ENCODE results near the gene RNF17. TPM values are rescaled to one million over a fixed set of nuclear protein-coding genes. Genes with fewer than 3 reads are reported as not detected.

Gene RNF17
- total RNA-seq, 1 experiment from 2014 or later: 0.14 TPM

- Histone ChIP-seq H3K27me3 (replicated peaks; ENCODE audit: control insufficient read depth, insufficient read depth, low read length) (no peaks in the 10 kb centered on the region), H3K4me1 (no peaks in the 10 kb centered on the region), H3K9me3 (peaks cover 8% of the 10 kb centered on the region; the same call in 1 of the 2 replicates), H3K4me3 (ENCODE audit: low read depth, low read length) (no peak overlapping the region), H3K36me3 (ENCODE audit: control insufficient read depth, insufficient read depth, low read length) (no peaks in the 10 kb centered on the region)
- TF ChIP-seq, protein P1, sequence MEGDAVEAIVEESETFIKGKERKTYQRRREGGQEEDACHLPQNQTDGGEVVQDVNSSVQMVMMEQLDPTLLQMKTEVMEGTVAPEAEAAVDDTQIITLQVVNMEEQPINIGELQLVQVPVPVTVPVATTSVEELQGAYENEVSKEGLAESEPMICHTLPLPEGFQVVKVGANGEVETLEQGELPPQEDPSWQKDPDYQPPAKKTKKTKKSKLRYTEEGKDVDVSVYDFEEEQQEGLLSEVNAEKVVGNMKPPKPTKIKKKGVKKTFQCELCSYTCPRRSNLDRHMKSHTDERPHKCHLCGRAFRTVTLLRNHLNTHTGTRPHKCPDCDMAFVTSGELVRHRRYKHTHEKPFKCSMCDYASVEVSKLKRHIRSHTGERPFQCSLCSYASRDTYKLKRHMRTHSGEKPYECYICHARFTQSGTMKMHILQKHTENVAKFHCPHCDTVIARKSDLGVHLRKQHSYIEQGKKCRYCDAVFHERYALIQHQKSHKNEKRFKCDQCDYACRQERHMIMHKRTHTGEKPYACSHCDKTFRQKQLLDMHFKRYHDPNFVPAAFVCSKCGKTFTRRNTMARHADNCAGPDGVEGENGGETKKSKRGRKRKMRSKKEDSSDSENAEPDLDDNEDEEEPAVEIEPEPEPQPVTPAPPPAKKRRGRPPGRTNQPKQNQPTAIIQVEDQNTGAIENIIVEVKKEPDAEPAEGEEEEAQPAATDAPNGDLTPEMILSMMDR (IDR thresholded peaks at IDR 0.05; ENCODE audit: insufficient read depth in 1 of 2, low read depth in 1 of 2, low read length in 1 of 2, severe bottlenecking in 1 of 2, unreplicated experiment in 1 of 2): no peak
- DNase-seq: no peak
- Mint-ChIP-seq H3K27me3 (ENCODE audit: insufficient read depth, unreplicated experiment) (peaks cover 23% of the 10 kb centered on the region), H3K9me3 (ENCODE audit: unreplicated experiment) (peaks cover 19% of the 10 kb centered on the region), H3K4me3 (ENCODE audit: unreplicated experiment) (no peak overlapping the region), H3K36me3 (ENCODE audit: insufficient read depth, unreplicated experiment) (no peaks in the 10 kb centered on the region), H3K4me1 (ENCODE audit: low read depth, unreplicated experiment) (no peaks in the 10 kb centered on the region), H3K27ac (ENCODE audit: unreplicated experiment) (no peak overlapping the region)
- ChIA-PET CTCF (no interaction called here), POLR2A (no interaction called here)
- intact Hi-C loops (cut with micrococcal nuclease; ENCODE audit: unreplicated experiment): no loop called here
- BruUV-seq (replicated peaks): no TSS peak
Measured at GRCh38 chr13:24788538-24788937, 24.6 kb downstream of the RNF17 start.

DNA sequence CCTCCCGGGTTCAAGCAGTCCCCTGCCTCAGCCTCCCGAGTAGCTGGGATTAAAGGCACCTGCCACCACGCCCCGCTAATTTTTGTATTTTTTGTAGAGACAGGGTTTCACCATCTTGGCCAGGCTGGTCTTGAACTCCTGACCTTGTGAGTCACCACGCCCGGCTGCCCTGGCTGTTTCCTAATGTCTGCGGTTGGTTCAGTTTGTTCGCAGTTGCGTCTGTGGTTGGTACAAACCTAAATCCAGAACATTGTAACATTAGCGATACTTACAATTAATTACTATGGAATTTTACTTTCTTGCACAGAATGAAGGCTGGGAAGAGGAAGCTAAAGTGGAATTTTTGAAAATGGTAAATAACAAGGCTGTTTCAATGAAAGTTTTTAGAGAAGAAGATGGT is 38.1 kb downstream of the RNF17 start:
- no peaks in the 10 kb centered on the region for H3K9me3 ChIP-seq
- CTCF ChIA-PET: no interaction called here
- H3K4me3 ChIP-seq (ENCODE audit: low read depth, low read length): no peak overlapping the region
- TF ChIP-seq, protein P1 (IDR thresholded peaks at IDR 0.05; ENCODE audit: insufficient read depth in 1 of 2, low read depth in 1 of 2, low read length in 1 of 2, severe bottlenecking in 1 of 2, unreplicated experiment in 1 of 2): no peak
- H3K4me1 ChIP-seq: no peaks in the 10 kb centered on the region
- POLR2A ChIA-PET: no interaction called here
- H3K27ac Mint-ChIP-seq (ENCODE audit: unreplicated experiment): no peak overlapping the region
- peaks cover 17% of the 10 kb centered on the region for H3K27me3 Mint-ChIP-seq (ENCODE audit: insufficient read depth, unreplicated experiment)
- BruUV-seq (replicated peaks): no TSS peak
- H3K4me3 Mint-ChIP-seq (ENCODE audit: unreplicated experiment): no peak overlapping the region
- H3K36me3 ChIP-seq (ENCODE audit: control insufficient read depth, insufficient read depth, low read length): no peaks in the 10 kb centered on the region
- H3K27me3 ChIP-seq (replicated peaks; ENCODE audit: control insufficient read depth, insufficient read depth, low read length): no peaks in the 10 kb centered on the region; the same call in 1 of the 2 replicates
- intact Hi-C loops (cut with micrococcal nuclease; ENCODE audit: unreplicated experiment): no loop called here
- H3K36me3 Mint-ChIP-seq (ENCODE audit: insufficient read depth, unreplicated experiment): no peaks in the 10 kb centered on the region
- DNase-seq: no peak
- no peaks in the 10 kb centered on the region for H3K4me1 Mint-ChIP-seq (ENCODE audit: low read depth, unreplicated experiment)
- no peaks in the 10 kb centered on the region for H3K9me3 Mint-ChIP-seq (ENCODE audit: unreplicated experiment)

DNA sequence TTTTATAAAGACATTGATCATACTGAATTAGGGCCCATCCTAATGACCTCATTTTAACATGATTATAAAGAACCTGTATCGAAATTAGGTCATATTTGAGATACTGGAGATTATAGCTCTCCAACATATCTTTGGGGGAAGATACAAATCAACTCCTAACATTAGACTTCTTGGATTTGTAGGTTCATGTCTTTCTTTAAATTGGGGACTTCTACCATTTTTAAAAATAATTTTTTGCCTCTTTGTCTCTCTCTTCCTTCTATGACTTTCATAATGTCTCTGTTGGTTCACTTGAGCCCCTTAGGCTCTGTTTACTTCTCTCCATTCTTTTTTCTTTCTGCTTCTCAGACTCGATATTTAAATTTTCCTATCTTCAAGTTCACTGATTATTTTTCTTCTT is 57.2 kb downstream of the RNF17 start:
- BruUV-seq (replicated peaks): no TSS peak
- ChIA-PET CTCF (interaction anchor here (0.7 kb wide), 1 partner anchor 174 kb away, joined by 3 read pairs; no protein-coding TSS in a partner anchor), POLR2A (no interaction called here)
- H3K27me3 Mint-ChIP-seq (ENCODE audit: insufficient read depth, unreplicated experiment): peaks cover 11% of the 10 kb centered on the region
- Histone ChIP-seq H3K9me3 (peaks cover 10% of the 10 kb centered on the region; the same call in 1 of the 2 replicates), H3K36me3 (ENCODE audit: control insufficient read depth, insufficient read depth, low read length) (no peaks in the 10 kb centered on the region), H3K27me3 (replicated peaks; ENCODE audit: control insufficient read depth, insufficient read depth, low read length) (no peaks in the 10 kb centered on the region), H3K4me1 (peaks cover 5% of the 10 kb centered on the region; the same call in 1 of the 2 replicates), H3K4me3 (ENCODE audit: low read depth, low read length) (no peak overlapping the region)
- no peaks in the 10 kb centered on the region for H3K9me3 Mint-ChIP-seq (ENCODE audit: unreplicated experiment)
- no peak for DNase-seq
- no peak overlapping the region for H3K27ac Mint-ChIP-seq (ENCODE audit: unreplicated experiment)
- intact Hi-C loops (cut with micrococcal nuclease; ENCODE audit: unreplicated experiment): no loop called here
- H3K4me1 Mint-ChIP-seq (ENCODE audit: low read depth, unreplicated experiment): no peaks in the 10 kb centered on the region
- TF ChIP-seq, protein P1 (IDR thresholded peaks at IDR 0.05; ENCODE audit: insufficient read depth in 1 of 2, low read depth in 1 of 2, low read length in 1 of 2, severe bottlenecking in 1 of 2, unreplicated experiment in 1 of 2): no peak
- H3K4me3 Mint-ChIP-seq (ENCODE audit: unreplicated experiment): no peak overlapping the region
- H3K36me3 Mint-ChIP-seq (ENCODE audit: insufficient read depth, unreplicated experiment): no peaks in the 10 kb centered on the region

Data from Caco-2 (cell line).